HepG2 (cell line): ENCODE measurements around the gene PHKB. TPM values are rescaled to one million over a fixed set of nuclear protein-coding genes. Genes with fewer than 3 reads are reported as not detected.
A peak's percentile ranks its signal among the peaks of the same experiment; 100 is the strongest.

ENCODE experiments used
- CBFB ChIP-seq: sonication (generic); formaldehyde crosslinking; IDR thresholded peaks from 2 replicates; pipeline ENCODE4 v1.4.0; 2020; ENCODE audit warnings: missing genetic modification reagents
- DZIP1 ChIP-seq: sonication (generic); formaldehyde crosslinking; IDR thresholded peaks from 2 replicates; pipeline ENCODE4 v1.5.0; 2020; ENCODE audit warnings: mild to moderate bottlenecking, missing genetic modification reagents
- ELF1 ChIP-seq: sonication (generic); formaldehyde crosslinking; IDR thresholded peaks from 2 replicates; pipeline ENCODE4 v1.4.0; 2020; ENCODE audit warnings: missing genetic modification reagents
- FOXA1 ChIP-seq, 2 experiments: fragments of 450-650 bp in 1 of 2; sonication (generic) in 1 of 2; formaldehyde crosslinking in 1 of 2; IDR thresholded peaks; 2 replicates each; pipeline versions ENCODE4 v1.4.0 to v1.6.1; 2016 to 2020; ENCODE audit warnings: missing genetic modification reagents in 1 of 2
- FOXK1 ChIP-seq: sonication (generic); formaldehyde crosslinking; IDR thresholded peaks from 2 replicates; pipeline ENCODE4 v1.4.0; 2020; ENCODE audit warnings: low read depth, missing genetic modification reagents, borderline replicate concordance
- FOXK2 ChIP-seq: fragments of 450-650 bp; IDR thresholded peaks from 2 replicates; pipeline ENCODE4 v1.6.1; 2016
- FOXO1 ChIP-seq: sonication (generic); formaldehyde crosslinking; IDR thresholded peaks from 2 replicates; pipeline ENCODE4 v1.4.0; 2020; ENCODE audit warnings: missing genetic modification reagents
- GFI1 ChIP-seq: sonication (generic); formaldehyde crosslinking; IDR thresholded peaks from 2 replicates; pipeline ENCODE4 v1.5.0; 2020; ENCODE audit warnings: missing genetic modification reagents, mild to moderate bottlenecking, borderline replicate concordance
- GTF2F1 ChIP-seq: fragments of 150-350 bp; IDR thresholded peaks from 2 replicates; pipeline ENCODE4 v1.6.1; 2014; ENCODE audit warnings: low read length
- HDAC6 ChIP-seq: fragments of 200-600 bp; sonication (generic); IDR thresholded peaks from 2 replicates; pipeline ENCODE4 v1.7.0; 2017; ENCODE audit warnings: mild to moderate bottlenecking, antibody characterized with exemption, low read length, low read depth
- HOXA7 ChIP-seq: sonication (generic); formaldehyde crosslinking; IDR thresholded peaks from 2 replicates; pipeline ENCODE4 v1.8.1; 2022; ENCODE audit warnings: mild to moderate bottlenecking, missing genetic modification reagents, moderate library complexity
- KLF15 ChIP-seq: sonication (generic); formaldehyde crosslinking; IDR thresholded peaks from 2 replicates; pipeline ENCODE4 v1.8.1; 2023; ENCODE audit warnings: borderline replicate concordance, mild to moderate bottlenecking, inconsistent platforms, missing genetic modification reagents, mixed read lengths
- MTF2 ChIP-seq: sonication (generic); formaldehyde crosslinking; IDR thresholded peaks from 2 replicates; pipeline ENCODE4 v1.5.0; 2020; ENCODE audit warnings: missing genetic modification reagents, borderline replicate concordance
- PHF8 ChIP-seq: sonication (generic); formaldehyde crosslinking; IDR thresholded peaks from 2 replicates; pipeline ENCODE4 v1.5.0; 2020; ENCODE audit warnings: missing genetic modification reagents
- RAD51 ChIP-seq: fragments of 450-650 bp; IDR thresholded peaks from 2 replicates; pipeline ENCODE4 v1.6.1; 2016; ENCODE audit warnings: borderline replicate concordance
- RBM22 ChIP-seq: fragments of 200-400 bp; formaldehyde crosslinking; optimal IDR thresholded peaks from 2 replicates; pipeline ENCODE3; 2017; ENCODE audit warnings: mild to moderate bottlenecking, low read length, moderate library complexity
- SALL1 ChIP-seq: sonication (generic); formaldehyde crosslinking; IDR thresholded peaks from 2 replicates; pipeline ENCODE4 v1.8.0; 2022; ENCODE audit warnings: mild to moderate bottlenecking, missing genetic modification reagents
- SIX1 ChIP-seq: sonication (generic); formaldehyde crosslinking; IDR thresholded peaks from 2 replicates; pipeline ENCODE4 v1.4.0; 2020; ENCODE audit warnings: missing genetic modification reagents, borderline replicate concordance
- XRCC5 ChIP-seq: fragments of 200-400 bp; formaldehyde crosslinking; optimal IDR thresholded peaks from 2 replicates; pipeline ENCODE3; 2017; ENCODE audit warnings: mild to moderate bottlenecking, low read length
- ZBTB10 ChIP-seq: sonication (generic); formaldehyde crosslinking; IDR thresholded peaks from 2 replicates; pipeline ENCODE4 v1.4.0; 2020; ENCODE audit warnings: missing genetic modification reagents, borderline replicate concordance
- ZMYM3 ChIP-seq: sonication (generic); formaldehyde crosslinking; IDR thresholded peaks from 2 replicates; pipeline ENCODE4 v1.5.1; 2020; ENCODE audit warnings: mild to moderate bottlenecking, missing genetic modification reagents
- ZNF616 ChIP-seq: sonication (generic); formaldehyde crosslinking; IDR thresholded peaks from 2 replicates; pipeline ENCODE4 v1.5.0; 2020; ENCODE audit warnings: low read depth, mild to moderate bottlenecking, missing genetic modification reagents
- ZNF644 ChIP-seq: IDR thresholded peaks from 2 replicates; pipeline ENCODE4 v1.6.1; 2016; ENCODE audit warnings: low read depth
- ZNF773 ChIP-seq: sonication (generic); formaldehyde crosslinking; IDR thresholded peaks from 2 replicates; pipeline ENCODE4 v1.4.0; 2020; ENCODE audit warnings: missing genetic modification reagents, borderline replicate concordance
- ZNF781 ChIP-seq: sonication (generic); formaldehyde crosslinking; IDR thresholded peaks from 2 replicates; pipeline ENCODE4 v1.5.1; 2020; ENCODE audit warnings: borderline replicate concordance, mild to moderate bottlenecking, missing genetic modification reagents; ENCODE audit errors: not compliant biosample characterization
- ZNF883 ChIP-seq: sonication (generic); formaldehyde crosslinking; IDR thresholded peaks from 2 replicates; pipeline ENCODE4 v1.5.1; 2020; ENCODE audit warnings: mild to moderate bottlenecking, missing genetic modification reagents; ENCODE audit errors: not compliant biosample characterization
- ZSCAN20 ChIP-seq: sonication (generic); formaldehyde crosslinking; IDR thresholded peaks from 2 replicates; pipeline ENCODE4 v1.4.0; 2020; ENCODE audit warnings: missing genetic modification reagents, mild to moderate bottlenecking, borderline replicate concordance
- ZSCAN9 ChIP-seq: IDR thresholded peaks from 2 replicates; pipeline ENCODE4 v1.6.1; 2016; ENCODE audit warnings: borderline replicate concordance
- polyA plus RNA-seq, 8 experiments: library from polyadenylated mRNA; depleted of rRNA in 3 of 8; stranded (reverse) in 7 of 8; unstranded in 1 of 8; fragments of >200 nt; fragmentation: Illumina TruSeq in 4 of 8; extraction: Trizol in 4 of 8; gene quantifications; 2 replicates each; pipeline versions ENCODE4 v1.2.1 to v1.2.3, GENCODE V29; 2011 to 2016; ENCODE audit warnings: low read depth in 4 of 8, missing spikeins in 1 of 8, mixed read lengths in 1 of 8; ENCODE audit not compliant: insufficient read depth in 1 of 8
- total RNA-seq, 5 experiments: library from RNA; depleted of rRNA; stranded (reverse); fragments of >200 nt; fragmentation: Illumina TruSeq; extraction: Trizol; gene quantifications; 2 replicates each; pipeline ENCODE4 v1.2.3, GENCODE V29; 2016; ENCODE audit warnings: low read depth in 1 of 5

PHKB gene
- total and polyA plus RNA-seq, 2 of the 13 experiments (the other 11 are each of a cell fraction or from before 2014, with no cell fraction given), result 66.0 to 80.8 TPM

- TF ChIP-seq FOXO1 (CRISPR knock-in tag) (peak; percentile 85), ZMYM3 (CRISPR knock-in tag) (peak; percentile 71), ELF1 (CRISPR knock-in tag) (peak; percentile 54; the same call in 1 of the 2 replicates), FOXK1 (CRISPR knock-in tag) (peak; percentile 75; the same call in 1 of the 2 replicates), ZNF616 (no peak), CBFB (no peak), KLF15 (CRISPR knock-in tag) (no peak), RAD51 (no peak), MTF2 (no peak; the same call in 1 of the 2 replicates), ZSCAN9 (CRISPR knock-in tag) (peak; percentile 85), XRCC5 (peak; percentile 81), PHF8 (CRISPR knock-in tag) (peak; percentile 54; the same call in 1 of the 2 replicates), HOXA7 (CRISPR knock-in tag) (no peak), ZNF644 (CRISPR knock-in tag) (peak; percentile 100), ZNF781 (CRISPR knock-in tag) (no peak), SALL1 (CRISPR knock-in tag) (peak; percentile 97), DZIP1 (CRISPR knock-in tag) (no peak), ZNF773 (CRISPR knock-in tag) (no peak), RBM22 (no peak), ZSCAN20 (CRISPR knock-in tag) (no peak), GFI1 (CRISPR knock-in tag) (no peak; the same call in 1 of the 2 replicates), ZNF883 (CRISPR knock-in tag) (no peak), HDAC6 (no peak), FOXK2 (no peak), FOXA1 (IDR thresholded peaks at IDR 0.05) (no peak), FOXA1 (CRISPR knock-in tag; IDR thresholded peaks at IDR 0.05) (peak; percentile 91), ZBTB10 (CRISPR knock-in tag) (no peak), SIX1 (CRISPR knock-in tag) (peak; percentile 59; the same call in 1 of the 2 replicates), GTF2F1 (no peak)
Measured at GRCh38 chr16:47499700-47500264, 38.7 kb downstream of the PHKB start (continued).
